IPS-15b (cell line): ENCODE data around the gene RPL15.
"Not testable (repeated sequence)": the region's sequence is repeated elsewhere in the genome, so short reads cannot be mapped to it uniquely, and the experiment has no call there.

ENCODE experiments used
- H3K27me3 ChIP-seq: one replicate; pipeline ENCODE4 v1.6.1; 2013; ENCODE audit warnings: low read length; ENCODE audit not compliant: control insufficient read depth, insufficient read depth
- H3K36me3 ChIP-seq: one replicate; pipeline ENCODE4 v1.6.1; 2013; ENCODE audit warnings: low read length; ENCODE audit not compliant: control insufficient read depth, insufficient read depth
- H3K4me1 ChIP-seq: one replicate; pipeline ENCODE4 v1.6.1; 2013; ENCODE audit warnings: mild to moderate bottlenecking, low read length; ENCODE audit not compliant: control insufficient read depth, insufficient read depth
- H3K4me3 ChIP-seq: one replicate; pipeline ENCODE4 v1.5.1; 2013; ENCODE audit warnings: low read depth, low read length
- H3K9ac ChIP-seq: one replicate; pipeline ENCODE4 v1.6.1; 2013; ENCODE audit warnings: low read depth, mild to moderate bottlenecking, low read length
- H3K9me3 ChIP-seq: one replicate; pipeline ENCODE4 v1.6.1; 2013; ENCODE audit warnings: mild to moderate bottlenecking, low read length; ENCODE audit not compliant: control insufficient read depth, insufficient read depth

Gene RPL15

GRCh38 chr3:23877329-23877980 lies 39.5 kb upstream of the RPL15 start:
- Histone ChIP-seq H3K9ac (no peak overlapping the region), H3K9me3 (peaks cover 4% of the 10 kb centered on the region), H3K36me3 (no peaks in the 10 kb centered on the region), H3K4me1 (no peaks in the 10 kb centered on the region), H3K4me3 (no peak overlapping the region), H3K27me3 (no peaks in the 10 kb centered on the region)

DNA sequence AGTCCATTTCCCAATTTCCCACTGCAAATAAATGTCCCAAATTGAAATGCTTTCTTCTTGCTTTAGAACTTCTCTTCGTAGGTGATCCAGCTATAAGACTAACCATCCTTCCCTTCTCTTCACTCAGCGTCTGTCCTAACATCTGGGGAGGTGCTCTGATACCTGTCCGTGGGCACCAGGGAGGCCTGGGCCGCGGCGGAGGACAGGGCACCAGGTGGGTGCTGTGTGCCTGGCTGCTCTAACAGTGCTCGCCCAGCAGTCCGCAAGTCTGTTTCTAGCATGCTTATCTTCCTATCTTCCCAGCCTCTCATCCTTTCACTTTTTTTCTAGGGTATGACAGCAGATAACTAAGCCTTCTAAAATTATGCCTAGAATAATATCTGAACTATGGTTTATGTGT lies 37.4 kb upstream of the RPL15 start:
- Histone ChIP-seq H3K4me1 (no peaks in the 10 kb centered on the region), H3K27me3 (no peaks in the 10 kb centered on the region), H3K9ac (no peak overlapping the region), H3K9me3 (peaks cover 4% of the 10 kb centered on the region), H3K4me3 (no peak overlapping the region), H3K36me3 (no peaks in the 10 kb centered on the region)

DNA sequence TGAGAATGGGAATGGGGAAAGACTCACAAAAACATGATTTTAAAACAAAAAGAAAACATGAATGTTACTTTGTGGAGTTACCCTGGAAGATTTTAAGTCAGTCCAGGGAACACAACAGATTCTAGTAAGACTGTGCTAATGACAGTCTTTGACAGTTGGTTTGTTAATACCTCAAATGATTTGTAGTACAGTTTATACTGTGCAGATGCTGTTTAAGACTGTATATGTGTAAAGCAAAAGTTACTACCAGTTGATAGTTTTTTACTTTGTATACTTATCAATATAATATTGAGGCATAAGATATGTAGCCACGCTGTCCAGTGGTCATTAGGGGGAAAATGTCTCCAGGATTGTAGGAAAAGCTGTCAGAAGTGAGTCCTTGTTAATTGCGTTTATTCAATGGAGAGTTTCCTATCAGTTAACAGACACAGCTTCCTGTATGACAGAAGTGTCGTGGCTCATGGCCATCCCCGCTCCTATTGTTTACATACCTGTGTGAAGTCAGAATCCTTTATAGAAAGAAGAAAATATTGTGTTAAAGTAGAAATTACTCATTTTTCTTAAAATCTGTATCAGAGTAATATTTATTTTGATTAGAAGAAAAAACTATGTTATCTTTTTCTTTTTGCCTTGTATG lies 36.1 kb upstream of the RPL15 start:
- Histone ChIP-seq H3K9ac (no peak overlapping the region), H3K36me3 (no peaks in the 10 kb centered on the region), H3K4me1 (no peaks in the 10 kb centered on the region), H3K9me3 (peaks cover 4% of the 10 kb centered on the region), H3K27me3 (no peaks in the 10 kb centered on the region), H3K4me3 (no peak overlapping the region)

DNA sequence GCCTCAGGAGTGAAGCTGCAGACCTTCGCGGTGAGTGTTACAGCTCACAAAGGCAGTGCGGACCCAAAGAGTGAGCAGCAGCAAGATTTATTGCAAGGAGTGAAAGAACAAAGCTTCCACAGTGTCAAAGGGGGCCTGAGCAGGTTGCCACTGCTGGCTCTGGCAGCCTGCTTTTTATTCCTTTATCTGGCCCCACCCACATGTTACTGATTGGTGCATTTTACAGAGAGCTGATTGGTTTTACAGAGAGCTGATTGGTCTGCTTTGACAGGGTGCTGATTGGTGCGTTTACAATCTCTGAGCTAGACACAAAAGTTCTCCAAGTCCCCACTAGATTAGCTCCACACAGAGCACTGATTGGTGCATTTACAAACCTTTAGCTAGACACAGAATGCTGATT lies 34.9 kb upstream of the RPL15 start:
- not testable (repeated sequence) for H3K36me3 ChIP-seq, H3K4me3 ChIP-seq, H3K4me1 ChIP-seq, H3K9me3 ChIP-seq, H3K9ac ChIP-seq, H3K27me3 ChIP-seq

DNA sequence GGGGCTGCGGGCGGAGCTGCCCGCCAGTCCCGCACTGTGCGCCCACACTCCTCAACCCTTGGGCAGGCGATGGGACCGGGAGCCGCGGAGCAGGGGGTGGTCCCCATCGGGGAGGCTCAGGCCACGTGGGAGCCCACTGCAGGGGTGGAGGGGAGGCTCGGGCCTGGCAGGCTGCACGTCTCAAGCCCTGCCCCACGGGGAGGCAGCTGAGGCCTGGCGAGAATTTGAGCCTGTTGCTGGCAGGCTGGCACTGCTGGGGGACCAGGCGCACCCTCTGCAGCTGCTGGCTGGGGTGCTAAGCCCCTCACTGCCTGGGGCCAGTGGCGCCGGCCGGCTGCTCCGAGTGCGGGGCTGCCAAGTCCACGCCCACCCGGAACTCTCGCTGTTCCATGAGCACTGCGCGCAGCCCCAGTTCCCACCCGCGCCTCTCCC lies 34.4 kb upstream of the RPL15 start:
- H3K4me1 ChIP-seq = no peaks in the 10 kb centered on the region
- no peaks in the 10 kb centered on the region for H3K36me3 ChIP-seq
- H3K27me3 ChIP-seq = no peaks in the 10 kb centered on the region
- no peak overlapping the region for H3K4me3 ChIP-seq
- no peak overlapping the region for H3K9ac ChIP-seq
- H3K9me3 ChIP-seq = peaks cover 4% of the 10 kb centered on the region

DNA sequence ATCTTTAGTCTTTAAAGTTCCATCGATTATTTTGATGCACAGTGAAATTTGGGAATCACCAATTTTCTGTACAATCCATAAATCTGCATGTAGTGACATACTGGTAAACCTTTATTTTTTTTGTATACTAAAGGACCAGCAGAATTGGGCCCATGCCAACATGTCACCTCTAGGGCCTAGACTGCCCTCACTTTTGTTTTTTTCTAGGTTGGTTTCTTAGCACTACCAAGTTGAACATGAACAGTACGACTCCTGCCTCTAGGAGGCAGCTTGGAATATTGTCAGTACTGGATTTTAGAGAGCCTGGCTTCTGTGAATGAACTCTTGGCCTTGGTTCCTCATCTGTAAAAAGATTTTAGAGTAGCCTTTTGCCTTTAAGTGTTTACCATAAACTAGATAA lies 32.5 kb upstream of the RPL15 start:
- H3K27me3 ChIP-seq = no peaks in the 10 kb centered on the region
- no peak overlapping the region for H3K4me3 ChIP-seq
- no peak overlapping the region for H3K9ac ChIP-seq
- H3K9me3 ChIP-seq = no peaks in the 10 kb centered on the region
- H3K4me1 ChIP-seq = no peaks in the 10 kb centered on the region
- H3K36me3 ChIP-seq = no peaks in the 10 kb centered on the region

GRCh38 chr3:23885210-23885609 lies 31.7 kb upstream of the RPL15 start:
- H3K4me1 ChIP-seq = no peaks in the 10 kb centered on the region
- no peaks in the 10 kb centered on the region for H3K27me3 ChIP-seq
- no peak overlapping the region for H3K4me3 ChIP-seq
- H3K9ac ChIP-seq = no peak overlapping the region
- H3K9me3 ChIP-seq = no peaks in the 10 kb centered on the region
- H3K36me3 ChIP-seq = no peaks in the 10 kb centered on the region

GRCh38 chr3:23886311-23886710 lies 30.6 kb upstream of the RPL15 start:
- Histone ChIP-seq H3K9ac (no peak overlapping the region), H3K9me3 (no peaks in the 10 kb centered on the region), H3K4me1 (no peaks in the 10 kb centered on the region), H3K4me3 (no peak overlapping the region), H3K36me3 (no peaks in the 10 kb centered on the region), H3K27me3 (no peaks in the 10 kb centered on the region)

GRCh38 chr3:23888617-23889228 lies 28.2 kb upstream of the RPL15 start:
- Histone ChIP-seq H3K27me3 (no peaks in the 10 kb centered on the region), H3K9me3 (no peaks in the 10 kb centered on the region), H3K4me1 (peaks cover 7% of the 10 kb centered on the region), H3K36me3 (no peaks in the 10 kb centered on the region), H3K9ac (no peak overlapping the region), H3K4me3 (no peak overlapping the region)

DNA sequence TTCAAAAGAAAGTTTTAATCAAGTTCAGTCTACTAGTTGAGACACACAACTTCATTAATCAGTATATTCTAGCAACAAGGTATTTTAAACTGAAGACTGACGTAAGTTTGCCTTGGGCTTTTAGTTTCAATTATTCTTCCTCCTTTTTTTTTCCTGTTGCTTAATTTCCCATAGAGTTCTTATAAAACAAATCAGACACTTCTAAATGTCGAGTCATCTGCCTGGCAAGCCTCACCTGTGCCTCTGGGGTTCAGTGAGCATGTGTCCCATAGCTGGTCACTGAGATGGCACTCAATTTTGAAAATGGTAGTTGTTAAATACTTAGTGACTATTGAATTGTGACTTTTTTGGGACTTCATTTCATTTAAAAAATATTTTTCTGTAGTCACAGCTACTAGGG lies 27.5 kb upstream of the RPL15 start:
- Histone ChIP-seq H3K9me3 (no peaks in the 10 kb centered on the region), H3K27me3 (no peaks in the 10 kb centered on the region), H3K36me3 (no peaks in the 10 kb centered on the region), H3K4me3 (no peak overlapping the region), H3K4me1 (peaks cover 7% of the 10 kb centered on the region), H3K9ac (no peak overlapping the region)

DNA sequence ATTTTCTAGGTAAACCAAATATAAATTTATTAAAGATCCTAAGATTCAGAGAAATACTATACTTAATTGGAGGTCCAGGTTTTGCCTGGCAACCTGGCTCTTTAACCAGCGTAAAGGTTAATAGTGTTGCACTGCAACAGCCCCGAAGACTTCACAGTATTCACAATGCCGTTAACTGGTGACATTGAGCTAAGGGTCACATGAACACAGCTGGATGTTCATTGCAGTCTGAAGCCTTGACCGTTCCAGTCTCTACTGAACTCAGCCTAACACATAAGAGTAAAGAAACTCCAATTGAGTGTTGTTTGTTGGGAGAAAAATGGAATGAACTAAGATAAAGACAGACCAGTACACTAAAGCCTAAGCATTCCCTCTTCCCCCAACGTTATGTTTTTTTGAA lies 27.0 kb upstream of the RPL15 start:
- Histone ChIP-seq H3K9ac (no peak overlapping the region), H3K4me1 (peaks cover 7% of the 10 kb centered on the region), H3K4me3 (no peak overlapping the region), H3K27me3 (no peaks in the 10 kb centered on the region), H3K9me3 (no peaks in the 10 kb centered on the region), H3K36me3 (no peaks in the 10 kb centered on the region)
